HL-60 (cell line): ENCODE results near the gene RFX1.

Experiments
- CTCF ChIP-seq: IDR thresholded peaks from one replicate; pipeline ENCODE4 v1.5.1; 2011; ENCODE audit warnings: low read length, control low read depth, inconsistent platforms; ENCODE audit not compliant: insufficient read depth
- GABPA ChIP-seq: IDR thresholded peaks from 2 replicates; pipeline ENCODE4 v1.6.1; 2012; ENCODE audit warnings: low read depth
- POLR2AphosphoS5 ChIP-seq: IDR thresholded peaks from 2 replicates; pipeline ENCODE4 v1.6.1; 2012; ENCODE audit warnings: low read depth
- REST ChIP-seq: IDR thresholded peaks from 2 replicates; pipeline ENCODE4 v1.6.1; 2012; ENCODE audit warnings: low read depth; ENCODE audit not compliant: insufficient replicate concordance
- SPI1 ChIP-seq: IDR thresholded peaks from 2 replicates; pipeline ENCODE4 v1.6.1; 2012; ENCODE audit warnings: low read depth, mild to moderate bottlenecking, borderline replicate concordance

GRCh38 chr19:13997631-13997962 lies 8.5 kb downstream of the RFX1 start:
- TF ChIP-seq CTCF (no peak), POLR2AphosphoS5 (no peak), SPI1 (no peak), REST (no peak), GABPA (no peak)
